RWPE2 (cell line): ENCODE results near the gene CCDC146.
"Not testable (repeated sequence)": the region's sequence is repeated elsewhere in the genome, so short reads cannot be mapped to it uniquely, and the experiment has no call there.

Source experiments
- ATAC-seq: fragments of 200-7000 bp; cut with Tn5 transposase; 3 replicates; pipeline ENCODE4 v1.9.1; 2021; ENCODE audit warnings: low read depth
- DNase-seq: peaks from one replicate; pipeline ENCODE4 v3.0.0-alpha.2; 2020; ENCODE audit warnings: low spot score
- H3K27ac ChIP-seq: fragments of 450-650 bp; 2 replicates; pipeline ENCODE4 v1.5.1; 2017; ENCODE audit warnings: mild to moderate bottlenecking; ENCODE audit not compliant: poor library complexity, severe bottlenecking
- H3K27me3 ChIP-seq: fragments of 250-450 bp; sonication (Bioruptor Pico); 2 replicates; pipeline ENCODE4 v1.5.1; 2021; ENCODE audit warnings: mild to moderate bottlenecking, moderate library complexity; ENCODE audit not compliant: insufficient read depth, poor library complexity, severe bottlenecking
- H3K36me3 ChIP-seq: fragments of 250-450 bp; sonication (Bioruptor Pico); 2 replicates; pipeline ENCODE4 v1.5.1; 2020; ENCODE audit warnings: low read depth, mild to moderate bottlenecking, moderate library complexity
- H3K4me1 ChIP-seq: fragments of 250-450 bp; sonication (Bioruptor Pico); 2 replicates; pipeline ENCODE4 v1.5.1; 2021; ENCODE audit warnings: mild to moderate bottlenecking, moderate library complexity; ENCODE audit not compliant: insufficient read depth, poor library complexity, severe bottlenecking
- H3K4me3 ChIP-seq: fragments of 250-450 bp; sonication (Bioruptor Pico); 2 replicates; pipeline ENCODE4 v1.5.1; 2021; ENCODE audit warnings: mild to moderate bottlenecking, moderate library complexity; ENCODE audit not compliant: severe bottlenecking
- H3K9me3 ChIP-seq: fragments of 250-450 bp; sonication (Bioruptor Pico); 2 replicates; pipeline ENCODE4 v1.5.1; 2021; ENCODE audit warnings: mild to moderate bottlenecking, moderate library complexity; ENCODE audit not compliant: severe bottlenecking
- TF ChIP-seq, protein P1 (sequence below): fragments of 450-650 bp; IDR thresholded peaks from one replicate; pipeline ENCODE4 v1.5.1; 2017; ENCODE audit warnings: mild to moderate bottlenecking, moderate library complexity; ENCODE audit not compliant: poor library complexity, severe bottlenecking

Gene CCDC146

DNA sequence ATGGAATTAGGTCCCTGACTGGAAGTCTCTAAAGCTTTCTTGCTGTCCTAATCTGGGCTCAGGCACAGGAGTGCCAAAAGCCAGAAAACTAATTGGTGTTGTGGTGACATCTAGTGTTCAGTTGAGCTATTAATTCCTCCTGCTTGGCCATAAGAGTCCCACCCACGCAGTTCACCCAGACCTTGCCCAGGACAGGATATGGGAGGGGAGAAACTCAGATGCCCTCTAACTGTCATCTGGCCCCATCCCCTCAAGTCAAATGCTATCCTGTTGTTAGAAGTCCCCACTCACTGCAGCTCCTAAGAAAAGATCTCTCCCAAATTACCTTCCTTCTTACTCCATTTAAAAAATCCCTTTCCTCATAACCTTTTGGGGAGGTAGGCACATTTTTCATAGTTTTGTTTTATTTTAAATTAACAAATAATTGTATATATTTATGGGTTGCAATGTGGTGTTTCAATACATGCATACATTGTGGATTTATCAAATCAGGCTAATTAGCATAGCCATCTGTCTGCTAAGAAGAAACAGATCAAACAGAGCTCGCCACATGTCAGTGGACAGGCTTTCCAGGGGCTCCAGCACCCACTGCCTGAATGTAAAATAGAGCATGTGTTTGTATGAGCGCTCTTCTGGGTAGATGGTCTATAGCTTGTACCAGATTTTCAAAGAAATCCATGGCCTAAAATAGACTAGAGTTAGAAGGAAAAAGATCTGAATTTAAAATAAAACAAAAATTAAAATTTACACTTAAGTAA is 209.7 kb downstream of the CCDC146 start:
- no peak overlapping the region for H3K27ac ChIP-seq
- TF ChIP-seq, protein P1, sequence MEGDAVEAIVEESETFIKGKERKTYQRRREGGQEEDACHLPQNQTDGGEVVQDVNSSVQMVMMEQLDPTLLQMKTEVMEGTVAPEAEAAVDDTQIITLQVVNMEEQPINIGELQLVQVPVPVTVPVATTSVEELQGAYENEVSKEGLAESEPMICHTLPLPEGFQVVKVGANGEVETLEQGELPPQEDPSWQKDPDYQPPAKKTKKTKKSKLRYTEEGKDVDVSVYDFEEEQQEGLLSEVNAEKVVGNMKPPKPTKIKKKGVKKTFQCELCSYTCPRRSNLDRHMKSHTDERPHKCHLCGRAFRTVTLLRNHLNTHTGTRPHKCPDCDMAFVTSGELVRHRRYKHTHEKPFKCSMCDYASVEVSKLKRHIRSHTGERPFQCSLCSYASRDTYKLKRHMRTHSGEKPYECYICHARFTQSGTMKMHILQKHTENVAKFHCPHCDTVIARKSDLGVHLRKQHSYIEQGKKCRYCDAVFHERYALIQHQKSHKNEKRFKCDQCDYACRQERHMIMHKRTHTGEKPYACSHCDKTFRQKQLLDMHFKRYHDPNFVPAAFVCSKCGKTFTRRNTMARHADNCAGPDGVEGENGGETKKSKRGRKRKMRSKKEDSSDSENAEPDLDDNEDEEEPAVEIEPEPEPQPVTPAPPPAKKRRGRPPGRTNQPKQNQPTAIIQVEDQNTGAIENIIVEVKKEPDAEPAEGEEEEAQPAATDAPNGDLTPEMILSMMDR, result peak; percentile 90
- no peaks in the 10 kb centered on the region for H3K27me3 ChIP-seq
- no peaks in the 10 kb centered on the region for H3K36me3 ChIP-seq
- DNase-seq, result no peak
- no peak overlapping the region for H3K4me3 ChIP-seq
- peak; percentile 85 for ATAC-seq
- no peaks in the 10 kb centered on the region for H3K9me3 ChIP-seq
- H3K4me1 ChIP-seq, result peaks cover 26% of the 10 kb centered on the region

DNA sequence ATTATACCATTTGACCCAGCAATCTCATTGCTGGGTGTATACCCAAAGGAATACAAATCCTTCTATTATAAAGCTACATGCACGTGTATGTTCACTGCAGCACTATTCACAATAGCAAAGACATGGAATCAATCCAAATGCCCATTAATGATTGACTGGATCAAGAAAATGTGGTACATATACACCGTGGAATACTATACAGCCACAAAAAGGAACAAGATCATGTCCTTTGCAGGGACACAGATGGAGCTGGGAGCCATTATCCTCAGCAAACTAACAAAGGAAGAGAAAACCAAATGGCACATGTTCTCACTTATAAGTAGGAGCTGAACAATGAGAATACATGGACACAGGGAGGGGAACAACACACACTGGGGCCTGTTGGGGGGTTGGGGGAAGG is 211.6 kb downstream of the CCDC146 start:
- ATAC-seq, result not testable (repeated sequence)

DNA sequence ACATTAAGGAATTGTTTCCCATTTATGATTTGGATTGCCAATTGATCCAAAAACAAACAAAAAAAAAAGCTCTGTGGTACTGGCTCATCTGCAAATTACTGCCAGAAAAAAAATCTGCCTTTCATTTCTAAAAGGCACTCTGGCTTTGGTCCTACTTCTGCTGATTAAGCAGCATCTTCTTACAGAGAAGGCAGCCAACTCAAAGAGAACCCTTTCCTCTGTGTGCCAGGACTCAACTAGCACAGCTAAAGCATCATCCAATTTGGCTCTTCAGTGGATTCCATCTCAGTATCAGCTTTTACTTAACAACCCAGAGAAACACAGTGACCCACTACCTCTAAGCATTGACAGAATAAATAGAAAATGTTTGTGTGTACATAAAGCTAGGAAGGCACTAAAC is 213.2 kb downstream of the CCDC146 start:
- Histone ChIP-seq H3K4me3 (no peak overlapping the region), H3K36me3 (no peaks in the 10 kb centered on the region), H3K27me3 (no peaks in the 10 kb centered on the region), H3K27ac (no peak overlapping the region), H3K4me1 (peaks cover 14% of the 10 kb centered on the region), H3K9me3 (no peaks in the 10 kb centered on the region)
- DNase-seq (no peak), ATAC-seq (no peak)
- TF ChIP-seq, protein P1, result no peak

More for the DNA sequence above, 211.6 kb downstream of the CCDC146 start:
- not testable (repeated sequence) for H3K27ac ChIP-seq, H3K9me3 ChIP-seq, DNase-seq, H3K36me3 ChIP-seq, H3K27me3 ChIP-seq, H3K4me3 ChIP-seq
- peaks cover 20% of the 10 kb centered on the region for H3K4me1 ChIP-seq

DNA sequence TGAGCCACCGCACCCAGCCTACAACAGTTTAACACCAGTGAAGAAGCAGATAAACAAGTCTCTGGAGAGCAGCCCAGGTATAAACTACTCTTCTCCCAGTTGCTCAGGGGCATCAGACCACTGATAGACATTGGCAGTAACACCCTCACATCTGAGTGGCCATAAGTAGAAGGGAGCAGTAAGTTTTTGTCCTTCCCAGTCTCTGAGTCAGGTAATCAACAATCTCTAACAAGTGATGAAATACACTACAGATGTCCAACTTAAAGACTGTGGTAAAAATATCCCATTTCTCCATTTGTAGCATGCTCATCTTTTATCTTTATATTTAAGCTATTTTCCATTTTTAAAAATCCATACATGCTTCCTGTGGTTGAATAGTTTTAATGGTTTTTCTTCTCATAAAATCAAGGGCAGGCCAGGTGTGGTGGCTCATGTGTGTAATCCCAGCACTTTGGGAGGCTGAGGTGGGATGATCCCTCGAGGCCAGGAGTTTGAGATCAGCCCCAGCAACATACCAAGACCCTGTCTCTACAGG is 215.1 kb downstream of the CCDC146 start:
- Histone ChIP-seq H3K9me3 (no peaks in the 10 kb centered on the region), H3K27me3 (no peaks in the 10 kb centered on the region), H3K4me1 (peaks cover 14% of the 10 kb centered on the region), H3K4me3 (no peak overlapping the region), H3K27ac (no peak overlapping the region), H3K36me3 (no peaks in the 10 kb centered on the region)
- DNase-seq, result no peak
- no peak for ATAC-seq
- TF ChIP-seq, protein P1, result no peak

DNA sequence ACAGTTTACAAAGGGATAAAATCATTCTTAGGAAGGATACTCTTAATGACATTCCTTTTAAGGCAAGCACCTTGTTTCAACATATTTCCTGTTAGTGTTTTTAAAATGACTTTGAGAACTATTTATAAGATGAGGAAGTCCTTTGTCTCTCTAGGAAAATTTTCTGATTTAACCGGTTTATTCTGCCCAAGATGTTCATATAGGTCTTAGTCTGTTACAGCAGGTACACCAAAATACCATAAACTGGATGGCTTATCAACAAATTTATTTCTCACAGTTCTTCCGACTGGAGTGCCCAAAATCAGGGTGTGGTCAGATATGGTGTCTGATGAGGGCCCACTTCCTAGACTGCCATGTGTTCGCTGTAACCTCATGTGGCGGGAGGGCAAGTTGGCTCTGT is 215.8 kb downstream of the CCDC146 start:
- no peak overlapping the region for H3K4me3 ChIP-seq

More for the DNA sequence above, 215.8 kb downstream of the CCDC146 start:
- ATAC-seq (no peak), DNase-seq (no peak)
- Histone ChIP-seq H3K27me3 (no peaks in the 10 kb centered on the region), H3K36me3 (no peaks in the 10 kb centered on the region), H3K9me3 (no peaks in the 10 kb centered on the region), H3K27ac (no peak overlapping the region), H3K4me1 (peaks cover 14% of the 10 kb centered on the region)
- TF ChIP-seq, protein P1, result no peak
